GM19099 (cell line): ENCODE measurements around the gene BZW2.

Experiments
- POLR2A ChIP-seq: IDR thresholded peaks from 3 replicates; pipeline ENCODE4 v1.6.1; 2011; ENCODE audit warnings: low read depth; ENCODE audit not compliant: insufficient read length; ENCODE audit errors: extremely low read depth

BZW2 gene

DNA sequence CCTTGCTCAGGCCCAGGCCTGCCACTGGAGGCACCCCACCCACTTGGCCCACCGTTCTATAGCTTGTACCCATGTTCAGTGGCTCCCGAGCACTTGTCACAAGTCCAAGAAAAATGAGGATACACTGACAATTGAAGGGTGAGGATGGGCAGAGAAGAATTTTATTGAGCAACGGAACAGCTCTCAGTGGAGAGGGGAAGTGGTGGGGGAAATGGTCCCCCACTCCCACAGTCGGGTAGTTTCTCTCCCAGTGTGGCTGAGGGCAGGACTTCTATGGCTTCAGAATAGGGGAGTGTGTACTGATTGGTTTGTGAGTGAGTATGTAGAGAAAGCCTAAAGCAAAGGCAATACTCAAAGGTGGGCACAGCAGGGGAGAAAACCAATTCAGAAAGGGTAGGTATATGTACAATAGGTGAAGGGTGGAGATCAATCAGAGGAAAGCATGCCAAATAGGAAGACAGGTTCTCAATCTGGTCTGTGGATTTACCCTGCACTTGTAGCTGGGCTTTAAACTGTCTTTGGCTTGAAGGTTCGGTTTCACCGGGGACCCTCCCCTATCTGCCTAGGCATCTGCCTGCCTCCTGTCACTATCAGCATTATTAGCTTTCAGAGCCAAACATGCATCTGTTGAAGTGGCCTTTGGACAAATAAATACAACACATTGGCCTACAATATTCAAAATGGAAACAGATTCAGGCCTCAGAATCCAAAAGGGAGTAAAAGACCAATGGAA, 98.7 kb downstream of the BZW2 start:
- TF ChIP-seq POLR2A = no peak

DNA sequence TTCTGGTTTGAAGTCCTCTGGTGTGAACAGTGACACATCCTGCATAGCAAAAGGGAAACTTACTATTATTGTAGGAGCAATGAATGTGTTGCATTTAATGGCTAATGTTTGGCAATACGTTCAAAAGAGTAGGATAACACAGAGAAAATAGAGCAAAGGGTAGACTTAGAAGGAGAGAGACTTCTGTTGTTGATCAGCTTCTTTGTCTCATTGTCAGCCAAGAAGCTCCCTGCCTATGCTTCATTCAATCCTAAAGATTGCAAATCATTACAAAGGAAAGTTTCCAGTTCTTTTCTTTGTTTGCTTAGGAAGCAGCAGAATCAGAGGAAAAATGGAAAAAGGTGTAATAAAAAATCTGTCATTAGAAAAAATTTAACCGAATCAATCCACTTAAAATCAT, 99.7 kb downstream of the BZW2 start:
- no peak for TF ChIP-seq POLR2A

DNA sequence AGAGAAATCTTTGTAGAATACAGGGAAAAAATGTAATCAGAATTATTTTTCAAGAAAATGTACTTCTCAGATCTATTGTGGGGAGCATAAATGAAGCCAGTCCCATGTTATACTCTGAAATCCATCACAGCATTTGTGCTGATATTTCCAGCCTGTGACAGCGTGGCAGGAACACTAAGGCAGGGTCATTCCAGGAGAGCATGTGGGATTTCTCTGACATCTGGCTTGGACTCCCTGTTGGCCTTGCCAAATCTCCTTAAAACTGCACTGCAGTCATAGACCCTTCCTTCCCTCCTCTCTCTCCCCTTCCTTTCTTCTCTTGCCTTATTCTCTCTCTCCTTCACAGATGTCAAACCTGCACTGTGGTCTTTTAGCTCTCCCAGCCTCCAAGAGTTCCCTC, 101.1 kb downstream of the BZW2 start:
- TF ChIP-seq POLR2A = no peak

DNA sequence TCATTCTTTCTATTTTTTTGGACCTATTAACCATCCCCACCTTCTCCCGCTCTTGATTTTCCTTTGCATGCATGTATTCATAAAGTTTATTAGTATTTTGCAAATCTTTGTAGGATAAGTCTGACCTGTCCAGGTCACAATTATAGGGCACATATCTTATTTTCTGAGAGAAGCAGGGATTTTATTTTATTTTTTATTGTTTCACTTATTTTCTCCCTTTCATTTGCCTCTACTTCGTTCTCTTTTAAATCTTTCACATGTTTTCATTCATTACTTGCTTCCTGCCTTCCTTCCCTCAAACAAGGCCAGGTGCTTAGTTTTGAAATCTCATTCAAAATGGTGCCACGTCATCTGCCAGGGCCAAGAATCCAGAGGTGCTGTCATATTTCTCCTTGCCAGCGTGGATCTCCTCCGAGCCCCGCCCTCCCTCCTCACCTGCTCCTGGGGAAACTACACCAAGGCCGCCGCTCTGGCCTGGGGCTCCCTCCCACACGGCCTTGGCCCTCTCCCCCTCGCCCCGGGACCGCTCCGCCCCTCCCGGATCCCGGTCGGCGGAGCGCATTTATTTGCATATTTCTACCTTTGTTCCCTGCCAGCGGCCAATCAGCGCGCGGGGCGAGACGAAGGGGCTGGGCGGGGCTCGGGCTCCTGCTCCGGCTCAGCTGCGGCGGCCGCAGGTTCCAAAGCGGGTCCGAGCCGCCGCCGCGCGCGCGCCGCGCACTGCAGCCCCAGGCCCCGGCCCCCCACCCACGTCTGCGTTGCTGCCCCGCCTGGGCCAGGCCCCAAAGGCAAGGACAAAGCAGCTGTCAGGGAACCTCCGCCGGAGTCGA, 107.3 kb downstream of the BZW2 start, which contains the start of gene TSPAN13:
TSS of gene TSPAN13 (plus strand) at position 654 of the 830 bp plus-strand sequence. CDS start 213 bp downstream, outside the sequence.
- no peak for TF ChIP-seq POLR2A

- TF ChIP-seq POLR2A = no peak
Measured at GRCh38 chr7:16753932-16754855, 108.2 kb downstream of the BZW2 start.

GRCh38 chr7:16754856-16755317, 108.9 kb downstream of the BZW2 start:
- TF ChIP-seq POLR2A = no peak

- no peak for TF ChIP-seq POLR2A
Measured at GRCh38 chr7:16755397-16755796, 109.4 kb downstream of the BZW2 start.
